MCF 10A (cell line): ENCODE data around the gene VEGFA. TPM values are rescaled to one million over a fixed set of nuclear protein-coding genes. Genes with fewer than 3 reads are reported as not detected.

ENCODE experiments used
- BruUV-seq: library from RNA; stranded (reverse); fragments of 400-500 nt; replicated peaks from 2 replicates; lab custom pipeline; 2021; lab: Mats Ljungman, UMichigan
- CTCF ChIA-PET: fragments of 300-600 bp; sonication (Branson Sonifier 250); formaldehyde crosslinking; extraction: SDS; loops from one replicate; lab custom pipeline; 2021; ENCODE audit warnings: antibody characterized with exemption, inconsistent platforms; lab: Yijun Ruan, JAX
- POLR2A ChIA-PET: fragments of 300-600, 350-650 bp; sonication (Branson Sonifier 250); formaldehyde crosslinking; extraction: SDS; loops from one replicate; lab custom pipeline; 2020; ENCODE audit warnings: antibody characterized with exemption, inconsistent platforms; lab: Yijun Ruan, JAX
- DNase-seq: peaks from one replicate; pipeline ENCODE4 v3.0.0-alpha.2; 2018; ENCODE audit not compliant: unreplicated experiment
- H3K27ac Mint-ChIP-seq: one replicate; pipeline ENCODE4 v1.8.0; 2022; ENCODE audit warnings: mild to moderate bottlenecking, low read depth, mixed read lengths; ENCODE audit not compliant: unreplicated experiment
- H3K27me3 Mint-ChIP-seq: one replicate; pipeline ENCODE4 v1.8.0; 2022; ENCODE audit warnings: mixed read lengths; ENCODE audit not compliant: insufficient read depth, unreplicated experiment
- H3K36me3 Mint-ChIP-seq: one replicate; pipeline ENCODE4 v1.8.0; 2022; ENCODE audit warnings: mild to moderate bottlenecking, moderate library complexity, mixed read lengths; ENCODE audit not compliant: insufficient read depth, unreplicated experiment
- H3K4me1 Mint-ChIP-seq: one replicate; pipeline ENCODE4 v1.8.0; 2022; ENCODE audit warnings: mixed read lengths; ENCODE audit not compliant: insufficient read depth, unreplicated experiment
- H3K4me3 Mint-ChIP-seq: one replicate; pipeline ENCODE4 v1.8.0; 2022; ENCODE audit warnings: mild to moderate bottlenecking, moderate library complexity, mixed read lengths; ENCODE audit not compliant: unreplicated experiment
- H3K9me3 Mint-ChIP-seq: one replicate; pipeline ENCODE4 v1.8.0; 2022; ENCODE audit warnings: mixed read lengths; ENCODE audit not compliant: unreplicated experiment
- CTCF ChIP-seq: fragments of 200-600 bp; IDR thresholded peaks from one replicate; pipeline ENCODE4 v1.8.0; 2022; ENCODE audit warnings: antibody characterized with exemption, mild to moderate bottlenecking; ENCODE audit not compliant: unreplicated experiment
- intact Hi-C: fragments of 100-400 bp; cut with micrococcal nuclease; formaldehyde crosslinking; loops from 2 replicates; pipeline ENCODE4 v1.14.1; 2022
- total RNA-seq: library from RNA; stranded (reverse); gene quantifications from 2 replicates; pipeline ENCODE4 v1.2.3, GENCODE V29; 2022

VEGFA gene
- total RNA-seq, 1 experiment from 2014 or later = 265 TPM

GRCh38 chr6:43791745-43792422 is 21.9 kb downstream of the VEGFA start:
- no TSS peak for BruUV-seq
- ChIA-PET CTCF (interaction anchor here (0.6 to 8.1 kb wide), 3 partner anchors 17 to 268 kb away, joined by 3 to 65 read pairs (median 3); no protein-coding TSS in a partner anchor), POLR2A (no interaction called here)
- intact Hi-C loops = no loop called here
- Mint-ChIP-seq H3K4me3 (no peak overlapping the region), H3K36me3 (peaks cover 2% of the 10 kb centered on the region), H3K4me1 (no peaks in the 10 kb centered on the region), H3K27me3 (no peaks in the 10 kb centered on the region), H3K27ac (no peak overlapping the region), H3K9me3 (no peaks in the 10 kb centered on the region)
- DNase-seq = no peak
- no peak for TF ChIP-seq CTCF

DNA sequence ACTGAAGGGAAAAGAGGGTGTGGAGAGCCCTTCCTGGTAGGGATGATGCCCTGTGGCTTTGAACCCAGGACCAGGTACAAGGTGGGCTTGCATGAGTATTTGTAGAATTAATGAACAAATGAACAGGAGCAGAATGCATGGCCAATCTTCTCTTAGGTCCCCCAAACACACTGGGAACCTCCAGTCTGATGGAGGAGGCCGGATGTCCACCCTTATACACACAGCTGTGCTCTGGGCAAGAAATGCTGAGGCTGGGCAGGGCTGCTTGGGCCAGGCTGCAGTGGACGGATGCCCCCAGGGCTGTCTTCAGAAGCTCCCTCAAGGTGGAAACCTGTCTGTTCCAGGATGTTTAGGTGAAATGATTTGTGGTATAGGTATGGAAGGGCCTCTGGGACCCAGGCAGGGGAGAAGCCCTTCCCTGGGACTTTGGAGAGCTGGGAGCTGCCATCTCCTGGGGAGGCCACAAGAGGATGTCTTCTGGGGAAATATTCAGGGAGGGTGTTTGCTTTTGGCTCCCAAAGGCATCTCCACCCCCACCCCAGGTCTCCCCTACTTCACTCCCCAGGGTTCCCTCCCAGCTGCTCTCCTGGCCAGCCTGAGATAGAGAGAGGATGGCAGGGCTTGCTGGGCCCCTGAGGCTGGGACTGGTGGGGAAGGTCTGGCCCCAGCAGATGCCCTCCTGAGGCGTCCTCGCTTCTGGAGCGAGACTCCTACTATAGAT is 23.3 kb downstream of the VEGFA start:
- H3K36me3 Mint-ChIP-seq = no peaks in the 10 kb centered on the region
- no peak for DNase-seq
- POLR2A ChIA-PET = no interaction called here
- intact Hi-C loops = no loop called here
- no peak overlapping the region for H3K4me3 Mint-ChIP-seq
- TF ChIP-seq CTCF = no peak
- CTCF ChIA-PET = no interaction called here
- H3K9me3 Mint-ChIP-seq = no peaks in the 10 kb centered on the region
- H3K4me1 Mint-ChIP-seq = peaks cover 2% of the 10 kb centered on the region
- no TSS peak for BruUV-seq
- no peaks in the 10 kb centered on the region for H3K27me3 Mint-ChIP-seq
- no peak overlapping the region for H3K27ac Mint-ChIP-seq

- Mint-ChIP-seq H3K36me3 (no peaks in the 10 kb centered on the region), H3K9me3 (no peaks in the 10 kb centered on the region), H3K27ac (no peak overlapping the region), H3K4me1 (peaks cover 7% of the 10 kb centered on the region), H3K27me3 (no peaks in the 10 kb centered on the region), H3K4me3 (no peak overlapping the region)
- CTCF ChIA-PET = interaction anchor here (0.8 kb wide), 1 partner anchor 514 kb away, joined by 3 read pairs; no protein-coding TSS in a partner anchor
- DNase-seq = no peak
- intact Hi-C loops = no loop called here
- TF ChIP-seq CTCF = no peak
- BruUV-seq = no TSS peak
- POLR2A ChIA-PET = no interaction called here
Measured at GRCh38 chr6:43793875-43794242, 23.8 kb downstream of the VEGFA start.

DNA sequence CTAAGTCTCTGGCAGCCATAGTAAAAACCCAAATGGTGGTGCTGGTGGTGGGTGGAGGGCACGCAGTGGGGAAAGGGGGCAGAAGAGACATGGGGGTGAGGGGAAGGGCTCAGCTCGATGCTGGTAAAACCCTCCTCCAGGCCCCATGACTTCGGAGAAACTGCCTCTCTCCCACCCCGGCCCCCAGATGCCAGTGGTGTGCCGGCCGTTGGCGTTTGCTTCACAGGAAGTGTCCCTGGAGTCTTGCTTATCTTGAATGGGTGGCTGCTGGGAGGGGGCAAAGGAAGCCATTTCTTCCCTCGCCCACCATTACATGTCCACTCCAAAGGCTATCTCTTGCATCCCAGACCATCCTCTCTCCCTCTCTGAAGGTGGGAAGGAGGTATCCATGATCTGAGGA is 25.4 kb downstream of the VEGFA start:
- no TSS peak for BruUV-seq
- Mint-ChIP-seq H3K36me3 (no peaks in the 10 kb centered on the region), H3K27ac (no peak overlapping the region), H3K9me3 (no peaks in the 10 kb centered on the region), H3K27me3 (no peaks in the 10 kb centered on the region), H3K4me1 (peaks cover 16% of the 10 kb centered on the region), H3K4me3 (no peak overlapping the region)
- no peak for DNase-seq
- ChIA-PET CTCF (interaction anchor here (0.7 to 2.5 kb wide), 2 partner anchors 22 to 128 kb away, joined by 3 to 13 read pairs; no protein-coding TSS in a partner anchor), POLR2A (no interaction called here)
- no peak for TF ChIP-seq CTCF
- intact Hi-C loops = no loop called here
